Fibroblast of lung (primary cell): ENCODE measurements around the gene MARCKSL1. TPM values are rescaled to one million over a fixed set of nuclear protein-coding genes. Genes with fewer than 3 reads are reported as not detected.

Experiments
- DNase-seq, 2 donors: peaks; one replicate each; pipeline versions ENCODE4 v3.0.0 to v3.0.0-alpha.2; 2010; ENCODE audit warnings: low read depth in 2 of 2
- H2AFZ ChIP-seq: 2 replicates; pipeline ENCODE4 v1.5.1; 2012; ENCODE audit warnings: low read length, control low read depth, inconsistent platforms
- H3K27ac ChIP-seq: 2 replicates; pipeline ENCODE4 v1.5.1; 2011; ENCODE audit warnings: low read length, control low read depth; ENCODE audit not compliant: insufficient read depth
- H3K27me3 ChIP-seq: 2 replicates; pipeline ENCODE4 v1.5.1; 2011; ENCODE audit warnings: mild to moderate bottlenecking, low read length; ENCODE audit not compliant: control insufficient read depth, insufficient read depth
- H3K36me3 ChIP-seq: 2 replicates; pipeline ENCODE4 v1.5.1; 2011; ENCODE audit warnings: low read length; ENCODE audit not compliant: control insufficient read depth, insufficient read depth
- H3K4me1 ChIP-seq: 2 replicates; pipeline ENCODE4 v1.5.1; 2011; ENCODE audit warnings: low read length; ENCODE audit not compliant: control insufficient read depth, insufficient read depth; ENCODE audit errors: extremely low read depth
- H3K4me2 ChIP-seq: 2 replicates; pipeline ENCODE4 v1.5.1; 2011; ENCODE audit warnings: low read length, control low read depth; ENCODE audit not compliant: insufficient read depth; ENCODE audit errors: extremely low read depth
- H3K4me3 ChIP-seq, 4 experiments: fragments of 200-600 bp in 1 of 4; sonication (generic) in 1 of 4; replicated peaks in 1 of 4; 2 replicates each; pipeline ENCODE4 v1.5.1; 2011 to 2016; ENCODE audit warnings: low read length in 4 of 4, low read depth in 3 of 4, mild to moderate bottlenecking in 3 of 4, control low read depth in 2 of 4, inconsistent platforms in 1 of 4, mixed read lengths in 1 of 4; ENCODE audit not compliant: insufficient read depth in 1 of 4; ENCODE audit errors: control extremely low read depth in 1 of 4
- H3K79me2 ChIP-seq: 2 replicates; pipeline ENCODE4 v1.5.1; 2012; ENCODE audit warnings: mild to moderate bottlenecking, low read length, inconsistent platforms; ENCODE audit not compliant: control insufficient read depth, insufficient read depth
- H3K9ac ChIP-seq: 2 replicates; pipeline ENCODE4 v1.5.1; 2011; ENCODE audit warnings: mild to moderate bottlenecking, low read length, control low read depth; ENCODE audit not compliant: insufficient read depth
- H3K9me3 ChIP-seq: 2 replicates; pipeline ENCODE4 v1.5.1; 2012; ENCODE audit warnings: low read depth, low read length; ENCODE audit not compliant: control insufficient read depth, insufficient read depth
- H4K20me1 ChIP-seq: 2 replicates; pipeline ENCODE4 v1.5.1; 2011; ENCODE audit warnings: low read length; ENCODE audit not compliant: control insufficient read depth, insufficient read depth; ENCODE audit errors: extremely low read depth
- EZH2 ChIP-seq: IDR thresholded peaks from 2 replicates; pipeline ENCODE4 v1.5.1; 2012; ENCODE audit warnings: low read length, control low read depth, mild to moderate bottlenecking; ENCODE audit errors: missing control alignments
- polyA minus RNA-seq: library from RNA; depleted of rRNA, polyadenylated mRNA; stranded (reverse); fragments of >200 nt; gene quantifications from 2 replicates; pipeline ENCODE4 v1.2.3, GENCODE V29; 2011; ENCODE audit warnings: low replicate concordance
- polyA plus RNA-seq, 2 donors: library from polyadenylated mRNA; depleted of rRNA in 1 of 2; stranded (reverse) in 1 of 2; unstranded in 1 of 2; fragments of >200 nt; gene quantifications; 2 replicates each; pipeline ENCODE4 v1.2.1, GENCODE V29; 2011 to 2012; ENCODE audit warnings: missing spikeins in 1 of 2
- total RNA-seq: library from RNA; depleted of rRNA; stranded (reverse); fragments of >200 nt; gene quantifications from 2 replicates; pipeline ENCODE4 v1.2.1, GENCODE V29; 2014
- TF ChIP-seq, protein P1 (sequence below), 2 donors: IDR thresholded peaks in 1 of 2; conservative IDR thresholded peaks in 1 of 2; 1 replicate in 1 of 2; 2 replicates in 1 of 2; pipeline ENCODE4 v1.5.1; 2011 to 2012; ENCODE audit warnings: low read length in 2 of 2, control low read depth in 1 of 2, inconsistent platforms in 1 of 2, low read depth in 1 of 2, mild to moderate bottlenecking in 1 of 2

Gene MARCKSL1
- 11.7 and 33.1 TPM in 2 replicates for total RNA-seq
- 79.1 and 107 TPM in 2 replicates for polyA plus RNA-seq
- polyA plus RNA-seq (2012) = 69.7 and 85.1 TPM in 2 replicates
- 61.8 and 88.9 TPM in 2 replicates for polyA minus RNA-seq

DNA sequence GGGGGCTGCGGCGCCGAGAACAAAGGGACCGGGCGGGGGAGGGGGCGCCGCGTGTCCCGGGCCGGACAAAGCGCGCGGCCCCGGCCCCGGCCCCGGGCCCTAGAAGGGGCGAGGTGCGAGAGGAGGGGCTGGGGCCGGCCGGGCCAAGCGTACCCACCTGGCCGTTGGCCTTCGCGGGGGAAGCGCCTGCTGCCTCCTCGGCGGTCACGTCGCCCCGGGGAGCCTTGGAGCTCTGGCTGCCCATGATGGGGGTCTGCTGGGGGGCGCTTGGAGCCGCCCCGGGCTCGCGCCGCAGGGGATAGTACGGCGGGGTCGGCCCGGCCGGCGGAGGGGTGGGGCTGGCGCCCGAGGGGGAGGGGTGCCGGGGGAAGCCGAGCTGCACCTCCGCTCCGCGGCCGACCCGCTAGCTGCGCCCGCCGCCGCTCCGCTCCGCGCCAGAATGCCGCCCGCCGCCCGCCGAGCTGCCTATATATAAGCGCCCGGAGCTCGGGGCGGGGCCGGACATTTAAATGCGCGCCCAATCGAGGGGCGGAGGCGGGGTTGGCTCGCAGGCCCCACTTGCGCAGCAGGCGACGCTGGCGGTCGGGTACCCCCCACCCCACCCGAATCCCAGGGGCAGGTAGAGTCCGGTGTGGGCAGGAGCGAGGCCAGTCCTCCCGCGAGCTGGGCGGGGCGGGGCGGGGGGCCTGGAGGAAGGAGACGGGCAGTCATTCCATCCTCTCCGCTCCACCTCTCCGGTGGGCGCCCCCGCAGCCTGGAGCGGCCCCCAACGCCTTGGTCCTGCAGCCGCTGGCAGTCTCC is at the start of gene MARCKSL1:
Gene MARCKSL1 (minus strand): TSS at position 444 of the 801 bp plus-strand sequence. CDS start 200 bp downstream, at position 244.
- no peaks in the 10 kb centered on the region for H3K9me3 ChIP-seq
- peak; percentile 60 to 63 for DNase-seq
- no peak within 1 kb of the TSS for H3K27ac ChIP-seq
- peaks cover 5% of the 10 kb centered on the region for H3K36me3 ChIP-seq
- H3K27me3 ChIP-seq = peaks cover 3% of the 10 kb centered on the region
- H3K79me2 ChIP-seq = peaks cover 5% of the 10 kb centered on the region
- peaks cover 5% of the 10 kb centered on the region for H3K4me1 ChIP-seq
- H3K4me3 ChIP-seq = peak within 1 kb of the TSS; percentile 43 to 71 (median 62)
- no peaks in the 10 kb centered on the region for H4K20me1 ChIP-seq
- peak within 1 kb of the TSS; percentile 70 for H3K9ac ChIP-seq
- TF ChIP-seq EZH2 = no peak
- TF ChIP-seq, protein P1, sequence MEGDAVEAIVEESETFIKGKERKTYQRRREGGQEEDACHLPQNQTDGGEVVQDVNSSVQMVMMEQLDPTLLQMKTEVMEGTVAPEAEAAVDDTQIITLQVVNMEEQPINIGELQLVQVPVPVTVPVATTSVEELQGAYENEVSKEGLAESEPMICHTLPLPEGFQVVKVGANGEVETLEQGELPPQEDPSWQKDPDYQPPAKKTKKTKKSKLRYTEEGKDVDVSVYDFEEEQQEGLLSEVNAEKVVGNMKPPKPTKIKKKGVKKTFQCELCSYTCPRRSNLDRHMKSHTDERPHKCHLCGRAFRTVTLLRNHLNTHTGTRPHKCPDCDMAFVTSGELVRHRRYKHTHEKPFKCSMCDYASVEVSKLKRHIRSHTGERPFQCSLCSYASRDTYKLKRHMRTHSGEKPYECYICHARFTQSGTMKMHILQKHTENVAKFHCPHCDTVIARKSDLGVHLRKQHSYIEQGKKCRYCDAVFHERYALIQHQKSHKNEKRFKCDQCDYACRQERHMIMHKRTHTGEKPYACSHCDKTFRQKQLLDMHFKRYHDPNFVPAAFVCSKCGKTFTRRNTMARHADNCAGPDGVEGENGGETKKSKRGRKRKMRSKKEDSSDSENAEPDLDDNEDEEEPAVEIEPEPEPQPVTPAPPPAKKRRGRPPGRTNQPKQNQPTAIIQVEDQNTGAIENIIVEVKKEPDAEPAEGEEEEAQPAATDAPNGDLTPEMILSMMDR (conservative IDR thresholded peaks at IDR 0.05 in 1 of 2, IDR thresholded peaks at IDR 0.05 in 1 of 2; ENCODE audit: low read depth in 1 of 2, low read length in 2 of 2) = no peak
- peak within 1 kb of the TSS; percentile 64 for H3K4me2 ChIP-seq
- H2AFZ ChIP-seq = no peak within 1 kb of the TSS

DNA sequence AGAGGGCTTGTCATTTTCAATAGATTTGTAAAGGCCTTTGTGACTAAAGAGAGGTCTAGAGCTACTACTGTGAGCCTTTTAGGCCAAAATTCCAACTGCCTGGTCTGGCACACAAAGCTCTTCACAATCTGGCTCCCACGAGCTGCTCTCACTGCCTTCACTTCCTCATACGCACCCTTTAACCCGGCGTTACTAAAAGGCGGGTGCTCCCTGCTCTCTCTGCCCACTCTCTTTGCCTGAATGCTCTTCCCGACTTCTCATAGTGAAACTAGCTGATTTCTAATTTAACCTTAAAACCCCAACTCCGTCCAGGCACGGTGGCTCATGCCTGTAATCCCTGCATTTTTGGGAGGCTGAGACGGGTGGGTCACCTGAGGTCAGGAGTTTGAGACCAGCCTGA is 44.0 kb upstream of the MARCKSL1 start:
- H3K4me3 ChIP-seq = no peak overlapping the region
- H3K36me3 ChIP-seq = peaks cover 19% of the 10 kb centered on the region

More for the DNA sequence above, 44.0 kb upstream of the MARCKSL1 start:
- H3K79me2 ChIP-seq = no peaks in the 10 kb centered on the region
- no peak overlapping the region for H3K4me2 ChIP-seq
- no peaks in the 10 kb centered on the region for H3K27me3 ChIP-seq
- H2AFZ ChIP-seq = no peak overlapping the region
- no peak overlapping the region for H3K9ac ChIP-seq
- DNase-seq = no peak
- H3K27ac ChIP-seq = no peak overlapping the region
- TF ChIP-seq EZH2 = no peak
- TF ChIP-seq, protein P1 (conservative IDR thresholded peaks at IDR 0.05 in 1 of 2, IDR thresholded peaks at IDR 0.05 in 1 of 2; ENCODE audit: low read depth in 1 of 2, low read length in 2 of 2) = no peak
- no peaks in the 10 kb centered on the region for H4K20me1 ChIP-seq
- H3K9me3 ChIP-seq = no peaks in the 10 kb centered on the region
- no peaks in the 10 kb centered on the region for H3K4me1 ChIP-seq
